NCI-H82 treated with DMSO at 0.1 percent for 48 hours (cell line): ENCODE measurements around the gene NOBOX.
"Not testable (repeated sequence)": the region's sequence is repeated elsewhere in the genome, so short reads cannot be mapped to it uniquely, and the experiment has no call there.

Experiments
- DNase-seq: peaks from one replicate; lab custom pipeline; 2025; ENCODE audit not compliant: unreplicated experiment; lab: John Stamatoyannopoulos, UW

NOBOX gene

DNA sequence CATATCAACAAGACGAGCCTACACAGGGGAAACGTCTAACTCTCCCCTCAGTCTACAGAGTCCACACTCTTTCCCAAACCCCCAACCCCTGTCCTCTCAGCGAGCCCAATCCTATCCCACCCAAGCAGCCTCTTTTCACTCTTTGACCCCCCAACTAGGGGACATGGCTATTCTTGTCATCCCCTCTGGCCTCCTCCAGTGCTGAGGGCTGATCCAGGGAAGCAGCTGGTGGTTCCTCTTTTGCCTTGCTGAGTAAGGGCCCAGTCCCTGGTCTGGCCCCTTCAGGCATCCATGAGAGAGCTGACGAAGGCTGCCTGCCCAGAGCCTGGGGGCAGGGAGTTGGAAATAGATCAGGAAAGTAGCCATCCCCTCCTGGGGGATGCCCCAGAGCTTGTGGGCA is 6.4 kb downstream of the NOBOX start:
- DNase-seq = no peak

DNA sequence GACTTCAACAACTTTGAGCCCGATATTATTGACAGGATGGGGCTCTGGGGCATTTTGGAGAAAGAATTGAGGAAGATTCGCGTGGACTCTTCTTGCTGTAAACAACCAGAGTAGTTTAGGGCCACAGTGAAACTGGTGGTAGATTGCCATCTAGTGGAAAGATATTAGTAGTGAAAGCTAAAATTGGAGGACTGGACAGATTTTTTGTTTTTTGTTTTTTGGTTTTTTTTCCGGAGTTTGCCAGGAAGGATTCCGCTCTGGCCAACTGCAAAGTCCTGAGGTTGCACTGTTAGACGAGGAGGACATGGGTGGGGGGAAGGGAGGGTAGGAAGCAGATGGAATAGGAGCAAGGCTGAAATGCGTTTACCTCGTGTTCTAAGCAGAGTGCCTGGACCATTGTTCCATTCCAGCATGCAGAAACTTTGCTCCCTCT is 11.7 kb downstream of the NOBOX start:
- DNase-seq = no peak

DNA sequence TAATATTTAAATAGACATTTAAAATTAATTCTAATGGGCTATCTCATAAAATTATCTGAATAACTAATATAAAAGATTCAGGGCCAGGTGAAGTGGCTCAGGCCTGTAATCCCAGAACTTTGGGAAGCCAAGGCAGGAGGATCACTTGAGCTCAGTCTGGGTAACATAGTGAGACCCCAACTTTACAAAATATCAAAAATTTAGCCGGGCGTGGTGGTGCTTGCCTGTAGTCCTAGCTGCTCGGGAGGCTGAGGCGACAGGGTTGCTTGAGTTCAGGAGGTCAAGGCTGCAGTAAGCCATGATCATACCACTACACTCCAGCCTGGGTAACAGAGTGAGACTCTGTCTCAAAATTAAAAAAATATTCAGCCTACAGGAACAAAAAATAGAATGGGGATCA is 12.5 kb downstream of the NOBOX start:
- DNase-seq = no peak

DNA sequence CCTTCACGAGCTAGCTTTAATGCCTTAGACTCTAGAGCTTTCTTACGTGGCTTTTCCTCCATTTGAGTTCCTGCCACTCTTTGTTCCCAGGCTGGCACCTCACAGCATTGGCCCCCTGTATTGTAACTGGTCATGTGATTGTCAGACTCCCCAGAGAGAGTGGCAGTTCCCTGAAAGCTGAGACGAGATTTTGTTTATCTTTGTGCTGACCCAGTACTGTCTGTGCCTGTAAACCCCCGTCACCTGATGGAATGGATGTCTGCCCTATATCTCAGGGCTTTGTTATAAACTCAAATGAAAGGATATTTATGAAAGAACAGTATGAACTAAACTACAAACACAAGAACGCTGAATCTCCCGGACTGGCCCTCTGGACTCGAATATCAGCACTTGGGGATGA is 13.0 kb downstream of the NOBOX start:
- DNase-seq = no peak

DNA sequence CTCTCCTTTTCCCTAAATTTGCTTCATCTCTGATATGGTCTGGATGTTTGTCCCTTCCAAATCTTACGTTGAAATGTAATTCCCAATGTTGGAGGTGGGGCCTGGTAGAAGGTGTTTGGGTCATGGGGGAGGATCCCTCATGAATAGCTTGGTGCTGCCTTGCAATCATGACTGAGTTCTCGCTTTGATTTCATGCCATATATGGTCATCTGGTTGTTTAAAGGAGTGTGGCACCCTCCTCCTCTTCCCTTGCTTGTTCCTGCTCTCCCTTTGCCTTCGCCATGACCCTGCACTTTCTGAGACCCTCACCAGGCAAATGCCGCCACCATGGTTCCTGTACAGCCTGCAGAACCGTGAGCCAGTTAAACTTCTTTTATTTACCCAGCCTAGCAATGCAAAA is 14.5 kb downstream of the NOBOX start:
- no peak for DNase-seq

DNA sequence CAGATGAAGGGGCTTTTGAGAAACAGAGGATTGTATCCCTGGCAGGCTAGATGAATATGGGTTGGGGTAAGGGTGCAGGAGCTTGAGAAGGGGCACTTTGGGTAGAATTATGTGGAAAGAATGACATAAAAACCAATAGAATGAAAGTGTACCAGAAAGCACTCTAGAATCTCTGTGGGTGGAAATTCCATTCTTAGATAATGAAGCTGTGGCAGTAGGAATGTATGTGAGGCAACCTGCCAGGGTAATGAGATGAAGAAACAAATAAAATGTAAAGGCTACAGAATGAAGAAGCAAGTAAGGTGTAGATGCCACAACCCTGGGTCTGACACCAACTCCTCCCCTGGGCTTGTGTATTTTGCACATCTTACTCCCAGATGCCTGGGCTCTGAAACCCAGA is 16.8 kb downstream of the NOBOX start:
- no peak for DNase-seq

DNA sequence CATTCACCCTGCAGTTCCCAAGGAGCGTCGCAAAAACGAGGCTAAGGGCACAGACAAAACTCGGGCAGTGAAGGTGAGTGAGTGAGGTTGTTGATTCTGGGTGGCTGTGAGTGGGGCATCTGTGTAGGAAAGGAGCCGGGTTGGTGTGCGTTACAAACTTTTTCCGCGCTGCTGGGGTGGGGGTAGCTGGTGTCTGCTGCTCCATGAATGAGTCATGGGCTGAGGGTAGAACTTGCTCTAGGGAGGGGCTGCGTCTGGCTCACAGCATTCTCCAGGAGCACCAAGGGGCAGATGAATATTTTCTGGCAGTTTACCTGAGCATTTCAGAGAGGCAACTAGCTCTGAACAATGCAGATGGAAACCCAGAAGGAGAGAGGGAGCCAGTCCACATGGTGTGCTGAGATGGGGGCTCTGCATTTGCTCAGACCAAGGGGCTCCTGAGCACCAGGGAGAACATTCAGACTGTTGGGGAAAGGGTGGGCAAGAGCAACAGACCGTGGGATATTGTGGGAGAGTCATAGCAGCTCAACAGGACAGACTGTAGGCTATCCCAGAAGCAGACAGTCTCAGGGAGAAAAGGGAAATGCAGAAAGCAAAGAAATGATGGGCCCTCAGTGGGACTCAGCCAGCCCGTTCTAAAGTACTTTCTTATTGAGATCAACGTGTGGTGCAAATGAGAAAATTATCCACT is 18.8 kb downstream of the NOBOX start:
- DNase-seq = no peak

DNA sequence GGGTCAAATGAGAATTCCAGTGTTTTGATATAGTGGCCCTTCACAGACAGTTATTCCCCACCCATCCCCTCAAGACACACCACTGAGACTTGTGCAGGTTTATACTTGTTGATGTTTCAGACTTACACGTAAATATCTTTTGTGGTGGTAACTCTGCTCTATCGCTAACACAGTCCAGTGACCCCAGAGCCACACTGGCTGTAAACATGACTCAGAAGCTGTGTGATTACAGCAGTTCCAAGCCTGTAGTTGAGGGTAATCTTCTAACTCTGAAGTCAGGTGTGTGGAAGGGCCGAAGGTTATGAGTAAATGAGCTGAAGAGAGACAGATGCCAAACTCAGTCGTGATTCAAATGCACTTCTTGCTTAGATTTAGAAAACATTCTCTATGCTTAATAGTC is 19.4 kb downstream of the NOBOX start:
- DNase-seq = no peak

DNA sequence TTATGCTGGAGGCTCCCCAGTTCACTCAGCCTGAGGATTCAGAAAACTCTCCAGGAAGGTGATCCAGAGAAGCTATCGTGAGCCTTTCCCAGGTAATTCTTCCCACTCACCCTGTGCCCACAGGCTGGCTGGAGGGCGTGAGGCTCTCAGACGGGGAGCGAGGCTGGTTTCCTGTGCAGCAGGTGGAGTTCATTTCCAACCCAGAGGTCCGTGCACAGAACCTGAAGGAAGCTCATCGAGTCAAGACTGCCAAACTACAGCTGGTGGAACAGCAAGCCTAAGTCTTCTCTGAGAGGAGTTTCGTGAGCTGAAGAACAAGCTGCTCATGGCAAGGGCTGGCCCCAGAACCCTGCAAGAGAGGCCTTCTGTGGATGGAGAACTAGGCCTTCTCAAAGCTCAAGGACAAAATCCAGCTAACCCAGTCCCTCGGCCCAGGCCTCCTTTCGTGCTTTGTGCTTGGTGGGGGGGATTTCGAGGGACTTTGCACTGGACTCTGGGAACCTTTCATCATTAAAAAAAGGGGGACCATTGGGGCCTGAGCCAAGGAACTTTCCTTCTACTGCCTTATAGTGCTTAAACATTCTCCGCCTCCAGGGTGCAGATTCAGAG is 23.6 kb downstream of the NOBOX start:
- DNase-seq = no peak

DNA sequence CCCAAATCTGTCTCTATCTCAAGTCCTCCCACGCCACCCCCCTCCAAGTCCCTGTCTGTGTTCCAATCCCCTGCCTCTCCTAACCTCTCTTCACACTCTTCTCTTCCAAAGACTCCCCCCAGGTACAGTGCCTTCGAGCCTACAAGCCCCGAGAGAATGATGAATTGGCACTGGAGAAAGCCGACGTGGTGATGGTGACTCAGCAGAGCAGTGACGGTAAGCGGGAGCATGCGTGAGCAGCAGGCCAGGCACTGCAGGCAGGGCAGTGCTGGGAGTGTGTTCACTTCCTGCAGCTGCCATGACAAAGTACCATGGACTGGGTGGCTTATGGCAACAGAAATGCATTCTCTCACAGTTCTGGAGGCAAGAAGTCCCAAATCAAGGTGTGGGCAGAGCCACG is 24.8 kb downstream of the NOBOX start:
- DNase-seq = no peak

DNA sequence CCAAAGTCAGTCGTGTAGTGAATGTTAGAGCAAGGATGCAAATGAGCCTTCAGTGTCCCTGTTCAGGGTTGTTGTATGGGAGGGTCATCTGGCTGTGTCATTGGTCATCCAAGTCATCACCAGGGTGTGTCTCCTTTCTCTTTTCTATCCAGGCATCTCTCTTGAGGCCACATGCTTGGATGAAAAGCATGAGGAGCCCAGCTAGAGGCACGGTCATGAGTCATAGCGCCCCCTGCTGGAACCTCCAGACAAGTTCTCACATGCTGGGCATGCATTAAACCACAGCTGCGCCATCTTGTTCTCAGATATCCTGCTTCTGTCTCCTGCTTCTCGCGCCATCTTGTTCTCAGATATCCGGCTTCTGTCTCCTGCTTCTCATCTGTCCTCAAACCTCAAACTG is 34.3 kb downstream of the NOBOX start:
- not testable (repeated sequence) for DNase-seq

DNA sequence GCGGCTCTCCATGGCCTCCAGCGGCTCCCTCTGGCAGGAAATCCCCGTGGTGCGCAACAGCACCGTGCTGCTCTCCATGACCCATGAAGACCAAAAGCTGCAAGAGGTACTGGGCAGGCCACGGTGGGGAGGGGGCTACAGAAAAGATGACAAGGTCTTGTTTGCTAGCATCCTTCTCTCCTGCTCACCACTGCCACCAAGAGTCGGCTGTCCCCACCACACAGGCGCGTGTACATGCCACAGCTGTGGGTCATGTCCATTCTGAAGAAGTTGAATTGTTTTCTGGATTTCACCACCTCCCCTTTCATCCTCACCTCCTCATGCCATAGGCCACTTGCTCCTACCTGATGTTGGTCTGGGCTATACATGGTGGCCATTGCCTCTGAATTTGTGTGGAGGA is 36.2 kb downstream of the NOBOX start:
- DNase-seq = not testable (repeated sequence)

DNA sequence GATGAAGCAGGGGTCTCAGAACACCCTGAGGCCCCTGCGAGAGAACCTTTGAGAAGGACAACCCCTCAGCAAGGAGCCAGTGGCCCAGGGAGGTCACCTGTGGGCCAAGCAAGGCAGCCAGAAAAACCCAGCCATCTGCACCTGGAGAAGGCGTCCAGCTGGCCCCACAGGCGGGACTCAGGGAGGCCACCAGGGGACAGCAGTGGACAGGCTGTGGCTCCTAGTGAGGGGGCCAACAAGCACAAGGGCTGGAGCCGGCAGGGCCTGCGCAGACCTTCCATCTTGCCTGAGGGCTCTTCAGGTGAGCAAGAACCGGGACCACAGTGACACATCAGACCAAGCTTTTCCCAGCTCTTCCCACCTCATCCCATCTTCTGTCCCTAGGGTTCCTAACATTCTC is 38.0 kb downstream of the NOBOX start:
- DNase-seq = not testable (repeated sequence)

DNA sequence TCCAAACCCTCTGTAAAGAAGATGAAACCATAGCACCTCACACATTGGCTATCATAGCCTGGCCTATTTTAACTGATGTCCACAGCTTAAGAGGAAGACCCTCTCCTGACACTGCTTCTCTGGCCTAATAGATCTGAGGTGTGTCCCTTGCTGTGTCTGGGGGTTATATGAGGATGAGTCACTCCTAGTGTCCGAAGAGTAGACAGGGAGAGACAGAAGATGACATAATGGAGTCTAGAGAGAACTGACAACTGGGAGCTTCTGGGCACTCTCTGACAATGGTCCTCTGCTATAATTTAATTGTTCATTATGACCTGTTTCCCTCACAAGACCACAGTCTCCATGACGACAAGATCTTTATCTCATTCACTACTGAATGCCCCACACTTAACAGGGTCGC is 41.4 kb downstream of the NOBOX start:
- DNase-seq = not testable (repeated sequence)

DNA sequence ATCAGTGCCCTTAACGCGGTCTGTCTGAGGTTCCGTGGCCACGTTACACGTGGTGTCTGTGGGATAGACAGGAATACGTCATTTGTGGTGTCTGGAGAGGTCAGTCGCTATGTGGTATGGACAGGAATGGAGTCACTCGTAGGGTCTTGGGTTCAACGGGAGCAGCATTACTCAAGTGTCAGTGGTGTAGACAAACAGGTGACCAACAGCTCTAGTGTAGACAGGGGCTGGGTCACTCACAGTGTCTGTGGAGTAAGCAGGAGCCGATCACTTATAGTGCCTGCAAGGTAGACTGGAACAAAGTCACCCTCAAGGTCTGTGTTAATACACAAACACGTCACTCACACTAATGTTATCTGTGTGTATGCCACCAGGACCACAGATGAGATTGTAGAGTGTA is 46.6 kb downstream of the NOBOX start:
- not testable (repeated sequence) for DNase-seq

DNA sequence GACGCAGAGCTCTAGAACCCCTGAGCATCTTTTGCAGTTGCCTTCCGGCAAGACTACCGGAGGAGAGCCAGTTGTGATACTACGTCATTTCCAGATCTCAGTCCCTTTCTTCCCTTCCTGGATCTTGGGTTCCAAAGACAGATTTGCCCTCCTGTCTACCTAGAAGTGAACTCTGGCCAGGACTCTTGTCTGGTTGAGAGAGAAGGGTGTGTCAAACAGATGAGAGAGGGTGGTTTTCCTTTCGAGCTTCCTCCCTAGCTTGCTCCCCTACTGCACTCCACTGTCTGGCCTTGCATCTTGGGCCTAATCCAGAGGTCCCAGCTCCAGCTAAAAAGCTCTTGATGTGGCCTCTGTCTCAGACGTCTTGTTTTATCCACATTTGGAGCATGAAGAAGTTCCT is 47.3 kb downstream of the NOBOX start:
- DNase-seq = not testable (repeated sequence)

DNA sequence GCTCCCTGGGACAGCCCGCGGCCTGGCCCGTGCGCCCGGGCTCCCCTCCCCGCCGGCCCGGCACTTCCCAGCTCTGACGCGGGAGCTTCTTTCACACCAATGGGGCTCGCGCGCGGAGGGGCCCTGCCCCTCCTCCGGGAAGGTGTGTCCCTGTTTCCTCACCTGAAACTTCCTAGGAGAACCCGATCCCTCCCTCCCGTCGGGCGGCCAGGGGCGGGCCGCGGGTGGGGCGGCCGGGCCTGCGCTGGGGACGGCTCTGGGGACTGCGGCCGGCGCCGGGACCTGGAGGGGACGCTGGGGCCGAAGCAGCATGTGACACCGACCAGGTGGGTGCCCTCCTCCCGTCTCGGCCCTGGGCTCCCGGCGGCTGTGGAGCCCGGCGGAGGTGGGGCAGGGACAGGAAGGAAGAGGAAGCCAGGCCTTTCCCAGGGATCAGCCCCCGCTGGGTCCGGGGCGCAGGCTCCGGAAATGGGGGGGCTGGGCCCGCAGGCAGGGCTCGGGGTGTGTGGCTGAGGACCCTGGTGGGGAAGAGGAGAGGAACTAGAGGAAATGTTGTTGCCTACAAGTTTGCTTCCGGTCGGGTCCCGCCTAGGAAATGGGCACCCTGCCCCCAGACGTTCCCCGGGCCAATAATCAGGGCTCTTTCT is 48.2 kb downstream of the NOBOX start, which contains the start of gene ARHGEF5:
ARHGEF5 (plus strand) TSS at position 227 of the 647 bp plus-strand sequence. CDS start 7,268 bp downstream, outside the sequence.
- DNase-seq = not testable (repeated sequence)

DNA sequence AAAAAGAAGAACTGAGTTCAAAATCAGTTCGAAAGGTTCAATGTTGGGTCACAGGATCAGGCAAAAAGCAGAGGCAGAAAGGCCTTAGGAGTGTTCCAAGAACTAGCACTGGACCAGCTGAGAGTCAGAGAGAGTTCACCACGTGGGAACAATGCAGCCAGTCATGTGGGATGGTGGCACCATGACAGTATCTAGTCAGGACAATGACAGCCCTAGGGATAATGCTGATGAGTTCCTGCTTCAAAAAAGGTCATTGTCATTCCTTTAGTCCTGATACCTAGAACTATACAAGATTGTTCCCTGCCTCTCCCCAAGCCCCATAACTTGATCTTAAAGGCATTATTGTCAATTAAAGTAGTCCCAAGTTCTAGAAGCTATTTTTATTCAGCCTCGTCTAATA is 51.8 kb downstream of the NOBOX start:
- DNase-seq = not testable (repeated sequence)

DNA sequence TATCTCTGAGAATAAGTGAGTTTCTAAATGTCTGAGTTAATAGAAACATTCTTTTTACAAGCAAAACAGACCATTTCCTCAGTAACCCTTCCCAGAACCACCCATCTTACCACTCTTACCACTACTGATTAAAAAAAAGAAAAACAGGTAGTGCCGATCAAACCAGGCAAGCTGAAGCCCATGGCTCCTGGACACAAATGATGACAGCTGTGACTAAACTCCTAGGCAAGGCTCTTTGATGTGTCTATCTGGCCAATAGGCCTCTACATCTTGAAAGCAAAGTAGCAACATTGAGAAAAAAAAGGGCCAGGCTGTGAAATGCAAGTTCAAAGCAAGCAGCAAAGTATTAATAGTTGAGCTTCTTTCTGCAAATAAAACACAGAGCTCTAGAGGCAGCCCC is 54.9 kb downstream of the NOBOX start:
- DNase-seq = not testable (repeated sequence)
